Measurements from ENCODE around the gene TSC22D1.
A peak's percentile ranks its signal among the peaks of the same experiment; 100 is the strongest.

TSC22D1 gene

GRCh38 chr13:44411841-44412240 is 164.3 kb downstream of the TSC22D1 start:
- Mint-ChIP-seq H3K9me3 (no peaks in the 10 kb centered on the region), H3K27me3 (ENCODE audit: low read depth) (peaks cover 23% of the 10 kb centered on the region), H3K4me3 (no peak overlapping the region), H3K4me1 (peaks cover 21% of the 10 kb centered on the region), H3K36me3 (ENCODE audit: low read depth) (no peaks in the 10 kb centered on the region), H3K27ac (peak overlapping the region; percentile 16 to 61 (median 51))
- TF ChIP-seq CTCF (IDR thresholded peaks at IDR 0.05; ENCODE audit: unreplicated experiment in 3 of 3), result no peak

GRCh38 chr13:44410328-44410859 is 165.7 kb downstream of the TSC22D1 start:
- no peaks in the 10 kb centered on the region for H3K36me3 Mint-ChIP-seq (ENCODE audit: low read depth)
- no peak for TF ChIP-seq CTCF (IDR thresholded peaks at IDR 0.05; ENCODE audit: unreplicated experiment in 3 of 3)
- H3K27ac Mint-ChIP-seq, result peak overlapping the region in 2 of 3 experiments; percentile 13 to 41
- no peaks in the 10 kb centered on the region for H3K9me3 Mint-ChIP-seq
- H3K27me3 Mint-ChIP-seq (ENCODE audit: low read depth), result peaks cover 19% of the 10 kb centered on the region
- H3K4me1 Mint-ChIP-seq, result peaks cover 24% of the 10 kb centered on the region
- H3K4me3 Mint-ChIP-seq, result no peak overlapping the region

- H3K4me3 Mint-ChIP-seq, result no peak overlapping the region
- TF ChIP-seq CTCF (IDR thresholded peaks at IDR 0.05; ENCODE audit: unreplicated experiment in 3 of 3), result no peak
- no peak overlapping the region for H3K27ac Mint-ChIP-seq
- peaks cover 19% of the 10 kb centered on the region for H3K27me3 Mint-ChIP-seq (ENCODE audit: low read depth)
- peaks cover 32% of the 10 kb centered on the region for H3K4me1 Mint-ChIP-seq
- H3K36me3 Mint-ChIP-seq (ENCODE audit: low read depth), result no peaks in the 10 kb centered on the region
- no peaks in the 10 kb centered on the region for H3K9me3 Mint-ChIP-seq
Measured at GRCh38 chr13:44409595-44409994, 166.5 kb downstream of the TSC22D1 start.

GRCh38 chr13:44407891-44408290 is 168.2 kb downstream of the TSC22D1 start:
- no peak for TF ChIP-seq CTCF (IDR thresholded peaks at IDR 0.05; ENCODE audit: unreplicated experiment in 3 of 3)
- no peak overlapping the region for H3K27ac Mint-ChIP-seq
- no peaks in the 10 kb centered on the region for H3K9me3 Mint-ChIP-seq
- peaks cover 19% of the 10 kb centered on the region for H3K27me3 Mint-ChIP-seq (ENCODE audit: low read depth)
- no peaks in the 10 kb centered on the region for H3K36me3 Mint-ChIP-seq (ENCODE audit: low read depth)
- H3K4me1 Mint-ChIP-seq, result peaks cover 44% of the 10 kb centered on the region
- no peak overlapping the region for H3K4me3 Mint-ChIP-seq

GRCh38 chr13:44407379-44407778 is 168.8 kb downstream of the TSC22D1 start:
- H3K27me3 Mint-ChIP-seq (ENCODE audit: low read depth), result peaks cover 19% of the 10 kb centered on the region
- H3K4me3 Mint-ChIP-seq, result no peak overlapping the region
- H3K36me3 Mint-ChIP-seq (ENCODE audit: low read depth), result no peaks in the 10 kb centered on the region
- TF ChIP-seq CTCF (IDR thresholded peaks at IDR 0.05; ENCODE audit: unreplicated experiment in 3 of 3), result no peak
- peak overlapping the region in 2 of 3 experiments; percentile 28 to 49 for H3K27ac Mint-ChIP-seq
- no peaks in the 10 kb centered on the region for H3K9me3 Mint-ChIP-seq
- peaks cover 44% of the 10 kb centered on the region for H3K4me1 Mint-ChIP-seq

GRCh38 chr13:44406617-44407016 is 169.5 kb downstream of the TSC22D1 start:
- peak overlapping the region in 2 of 3 experiments; percentile 28 to 49 for H3K27ac Mint-ChIP-seq
- no peak for TF ChIP-seq CTCF (IDR thresholded peaks at IDR 0.05; ENCODE audit: unreplicated experiment in 3 of 3)
- H3K4me3 Mint-ChIP-seq, result no peak overlapping the region
- H3K9me3 Mint-ChIP-seq, result no peaks in the 10 kb centered on the region
- H3K4me1 Mint-ChIP-seq, result peaks cover 45% of the 10 kb centered on the region
- H3K27me3 Mint-ChIP-seq (ENCODE audit: low read depth), result peaks cover 20% of the 10 kb centered on the region
- H3K36me3 Mint-ChIP-seq (ENCODE audit: low read depth), result no peaks in the 10 kb centered on the region

All from nephron (organoid).